GM23248 (cell line): ENCODE data around the gene ASB4.

Experiments
- EZH2 ChIP-seq: fragments of 200-600 bp; sonication (generic); IDR thresholded peaks from 2 replicates; pipeline ENCODE4 v1.6.1; 2018; ENCODE audit warnings: antibody characterized with exemption, mild to moderate bottlenecking; ENCODE audit not compliant: insufficient read depth, poor library complexity, severe bottlenecking
- EZH2phosphoT487 ChIP-seq: fragments of 200-600 bp; sonication (generic); IDR thresholded peaks from 2 replicates; pipeline ENCODE4 v1.6.1; 2018; ENCODE audit warnings: antibody characterized with exemption, moderate library complexity, mild to moderate bottlenecking, low read depth; ENCODE audit not compliant: insufficient read depth

GRCh38 chr7:95501261-95501832 is 15.6 kb downstream of the ASB4 start:
- TF ChIP-seq EZH2: no peak
- no peak for TF ChIP-seq EZH2phosphoT487
